GM12878 (cell line): Measurements from ENCODE around the gene UBE2J2. TPM values are rescaled to one million over a fixed set of nuclear protein-coding genes. Genes with fewer than 3 reads are reported as not detected.

Experiments
- ATAC-seq: fragments of 200-7000 bp; cut with Tn5 transposase; 3 replicates; pipeline ENCODE4 v1.9.1; 2020; ENCODE audit warnings: mild to moderate bottlenecking, moderate library complexity
- BruUV-seq: library from RNA; stranded (reverse); fragments of 400-500 nt; replicated peaks from 2 replicates; lab custom pipeline; 2021; lab: Mats Ljungman, UMichigan
- CTCF ChIA-PET: fragments of 300-600 bp; sonication (Branson Sonifier 250); formaldehyde crosslinking; extraction: SDS; loops from one replicate; lab custom pipeline; 2021; ENCODE audit warnings: inconsistent platforms; lab: Yijun Ruan, JAX
- POLR2A ChIA-PET: fragments of 350-600 bp; formaldehyde crosslinking; extraction: SDS; loops from one replicate; lab custom pipeline; 2021; ENCODE audit warnings: inconsistent platforms; lab: Charles Lee
- RAD21 ChIA-PET: fragments of 300-600 bp; sonication (Branson Sonifier 250); formaldehyde crosslinking; loops from one replicate; lab custom pipeline; 2023; ENCODE audit warnings: antibody characterized with exemption; ENCODE audit not compliant: unreplicated experiment; lab: Charles Lee
- SMC1A ChIA-PET: fragments of 300-600 bp; sonication (Branson Sonifier 250); formaldehyde crosslinking; loops from one replicate; lab custom pipeline; 2023; ENCODE audit not compliant: unreplicated experiment, uncharacterized antibody; lab: Charles Lee
- DNase-seq: peaks from one replicate; pipeline ENCODE4 v3.0.0-alpha.2; 2011; ENCODE audit warnings: low read depth, low spot score
- FAIRE-seq: peaks from 3 replicates; lab custom pipeline; 2011; peaks lifted over from hg19 to GRCh38; lab: Jason Lieb, UNC
- H2AFZ ChIP-seq: 2 replicates; pipeline ENCODE4 v1.6.0; 2011; ENCODE audit warnings: low read depth, low read length, control low read depth; ENCODE audit not compliant: control insufficient read depth
- H3K27ac ChIP-seq: 2 replicates; pipeline ENCODE4 v1.5.1; 2011; ENCODE audit warnings: control low read depth; ENCODE audit not compliant: control insufficient read depth, insufficient read depth
- H3K27me3 ChIP-seq, 2 experiments: replicated peaks in 1 of 2; 2 replicates each; pipeline versions ENCODE4 v1.6.0 to v1.6.1; 2011; ENCODE audit warnings: low read length in 1 of 2; ENCODE audit not compliant: control insufficient read depth in 2 of 2, insufficient read depth in 2 of 2
- H3K36me3 ChIP-seq, 2 experiments: 2 replicates each; pipeline ENCODE4 v1.5.1; 2011; ENCODE audit warnings: low read length in 1 of 2; ENCODE audit not compliant: control insufficient read depth in 2 of 2, insufficient read depth in 2 of 2
- H3K4me1 ChIP-seq: 2 replicates; pipeline ENCODE4 v1.6.1; 2011; ENCODE audit warnings: mild to moderate bottlenecking, low read length, moderate library complexity, mixed read lengths; ENCODE audit not compliant: control insufficient read depth, insufficient read depth
- H3K4me2 ChIP-seq: 2 replicates; pipeline ENCODE4 v1.6.0; 2011; ENCODE audit warnings: control low read depth; ENCODE audit not compliant: control insufficient read depth, insufficient read depth
- H3K4me3 ChIP-seq: fragments of 200-600 bp; sonication (generic); 2 replicates; pipeline ENCODE4 v1.5.1; 2016
- H3K79me2 ChIP-seq: 2 replicates; pipeline ENCODE4 v1.6.0; 2011; ENCODE audit warnings: low read length; ENCODE audit not compliant: control insufficient read depth, insufficient read depth
- H3K9ac ChIP-seq: 2 replicates; pipeline ENCODE4 v1.8.0; 2011; ENCODE audit warnings: low read length, control low read depth, mixed read lengths; ENCODE audit not compliant: control insufficient read depth, insufficient read depth
- H3K9me3 ChIP-seq: replicated peaks from 3 replicates; pipeline ENCODE4 v1.5.1; 2011; ENCODE audit warnings: mild to moderate bottlenecking, low read length; ENCODE audit not compliant: control insufficient read depth, insufficient read depth
- H4K20me1 ChIP-seq: 2 replicates; pipeline ENCODE4 v1.6.0; 2011; ENCODE audit not compliant: control insufficient read depth, insufficient read depth
- HCFC1 ChIP-seq: fragments of 150-350 bp; IDR thresholded peaks from 2 replicates; pipeline ENCODE4 v1.6.1; 2014; ENCODE audit warnings: low read length
- KDM1A ChIP-seq: fragments of 200-600 bp; sonication (generic); IDR thresholded peaks from 2 replicates; pipeline ENCODE4 v1.6.1; 2016; ENCODE audit warnings: borderline replicate concordance
- SMARCA5 ChIP-seq: fragments of 450-650 bp; IDR thresholded peaks from 2 replicates; pipeline ENCODE4 v1.6.1; 2017; ENCODE audit warnings: mild to moderate bottlenecking
- SMC3 ChIP-seq: IDR thresholded peaks from 2 replicates; pipeline ENCODE4 v1.6.1; 2011; ENCODE audit warnings: low read length, improper control_type of control experiment, borderline replicate concordance
- ZSCAN29 ChIP-seq: fragments of 450-650 bp; IDR thresholded peaks from 2 replicates; pipeline ENCODE4 v1.6.1; 2017; ENCODE audit warnings: mild to moderate bottlenecking, moderate library complexity
- WGBS: methylation state at CpG from one replicate; pipeline ENCODE4 v1.1.6; 2016; ENCODE audit warnings: low lambda C conversion rate; ENCODE audit not compliant: insufficient replicate concordance, insufficient coverage; ENCODE audit errors: missing lambda C conversion rate; 5-methylcytosine and 5-hydroxymethylcytosine counted together
- in situ Hi-C: fragments of 300-500 bp; cut with MboI; formaldehyde crosslinking; loops from 9 replicates; pipeline ENCODE4 v1.14.3; 2018; ENCODE audit warnings: mixed read lengths
- intact Hi-C: fragments of 100-400 bp; cut with micrococcal nuclease; formaldehyde crosslinking; loops from one replicate; pipeline ENCODE4 v1.14.2; 2022; ENCODE audit not compliant: unreplicated experiment
- polyA plus RNA-seq, 11 experiments: library from polyadenylated mRNA; depleted of rRNA in 4 of 11; unstranded in 6 of 11; stranded (reverse) in 5 of 11; fragments of >200 nt; fragmentation: Nextera tagmentation in 4 of 11; fragmentation: Illumina TruSeq in 1 of 11; extraction: Ambion mirVana in 4 of 11; extraction: Trizol in 1 of 11; gene quantifications; 1 replicate in 1 of 11; 2 replicates in 10 of 11; pipeline versions ENCODE4 v1.2.1 to v1.2.3, GENCODE V29; 2011 to 2016; ENCODE audit warnings: inconsistent platforms in 2 of 11, missing spikeins in 2 of 11, low read depth in 1 of 11
- total RNA-seq, 4 experiments: library from RNA; depleted of rRNA in 3 of 4; stranded (reverse); fragments of >200 nt in 3 of 4; fragmentation: Illumina TruSeq in 1 of 4; extraction: Trizol in 1 of 4; gene quantifications; 2 replicates each; pipeline versions ENCODE4 v1.2.1 to v1.2.3, GENCODE V29; 2013 to 2021
- TF ChIP-seq, protein P1 (sequence below): IDR thresholded peaks from 2 replicates; pipeline ENCODE4 v1.6.1; 2012; ENCODE audit warnings: mild to moderate bottlenecking, low read depth, low read length
- TF ChIP-seq, protein P2 (sequence below), 3 experiments: IDR thresholded peaks in 2 of 3; conservative IDR thresholded peaks in 1 of 3; 2 replicates each; pipeline ENCODE4 v1.5.1; 2011; ENCODE audit warnings: low read depth in 3 of 3, low read length in 3 of 3, mild to moderate bottlenecking in 3 of 3, control low read depth in 2 of 3, moderate library complexity in 2 of 3, inconsistent platforms in 1 of 3, mixed read lengths in 1 of 3; ENCODE audit not compliant: control insufficient read depth in 2 of 3, insufficient read depth in 1 of 3; ENCODE audit errors: extremely low read depth in 1 of 3

UBE2J2 gene
- total and polyA plus RNA-seq, 10 of the 15 experiments (the other 5 are each of a cell fraction or from before 2014, with no cell fraction given): 0.72 to 70.5 (median 49.2) TPM

DNA sequence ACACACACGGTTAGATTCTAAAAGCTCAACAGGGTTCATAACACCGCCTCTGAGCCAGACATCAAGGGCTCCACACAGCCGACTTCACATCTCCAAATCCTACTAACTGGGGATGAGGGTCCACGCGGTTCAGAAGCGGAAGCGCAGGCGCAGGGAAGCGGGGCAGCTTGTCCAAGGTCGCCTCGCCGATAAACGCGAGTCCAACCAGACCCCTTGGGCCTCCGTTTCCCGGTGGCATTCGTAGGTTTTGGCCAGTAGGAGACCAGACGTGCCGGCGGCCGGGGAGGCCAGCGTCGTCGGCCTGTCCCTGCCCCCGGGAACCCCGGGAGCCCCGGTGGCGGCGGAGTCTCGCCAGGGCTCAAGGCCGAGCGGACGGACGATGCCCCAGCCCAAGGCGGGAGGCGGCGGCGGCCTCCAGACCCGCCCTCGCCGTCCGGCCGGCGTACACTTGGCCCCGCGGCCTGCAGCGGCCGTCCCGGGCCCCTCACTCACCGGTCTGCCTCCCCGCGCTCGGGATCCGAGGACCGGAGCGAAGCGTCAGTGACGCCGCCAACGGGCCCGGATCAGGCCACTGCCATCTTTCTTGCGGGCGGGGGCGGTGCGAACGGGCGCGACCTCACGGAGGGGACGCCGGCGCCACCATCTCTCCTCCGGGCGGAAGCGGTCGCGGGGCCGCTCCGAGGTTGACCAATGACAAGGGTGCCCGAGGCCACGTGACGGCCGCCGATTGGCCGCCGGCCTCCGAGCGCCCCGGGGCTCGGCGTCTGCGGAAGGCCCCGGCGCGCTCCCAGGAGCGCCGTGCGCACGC lies 42.0 kb downstream of the UBE2J2 start, which contains the start of gene SDF4 (continued):
- TF ChIP-seq, protein P1, sequence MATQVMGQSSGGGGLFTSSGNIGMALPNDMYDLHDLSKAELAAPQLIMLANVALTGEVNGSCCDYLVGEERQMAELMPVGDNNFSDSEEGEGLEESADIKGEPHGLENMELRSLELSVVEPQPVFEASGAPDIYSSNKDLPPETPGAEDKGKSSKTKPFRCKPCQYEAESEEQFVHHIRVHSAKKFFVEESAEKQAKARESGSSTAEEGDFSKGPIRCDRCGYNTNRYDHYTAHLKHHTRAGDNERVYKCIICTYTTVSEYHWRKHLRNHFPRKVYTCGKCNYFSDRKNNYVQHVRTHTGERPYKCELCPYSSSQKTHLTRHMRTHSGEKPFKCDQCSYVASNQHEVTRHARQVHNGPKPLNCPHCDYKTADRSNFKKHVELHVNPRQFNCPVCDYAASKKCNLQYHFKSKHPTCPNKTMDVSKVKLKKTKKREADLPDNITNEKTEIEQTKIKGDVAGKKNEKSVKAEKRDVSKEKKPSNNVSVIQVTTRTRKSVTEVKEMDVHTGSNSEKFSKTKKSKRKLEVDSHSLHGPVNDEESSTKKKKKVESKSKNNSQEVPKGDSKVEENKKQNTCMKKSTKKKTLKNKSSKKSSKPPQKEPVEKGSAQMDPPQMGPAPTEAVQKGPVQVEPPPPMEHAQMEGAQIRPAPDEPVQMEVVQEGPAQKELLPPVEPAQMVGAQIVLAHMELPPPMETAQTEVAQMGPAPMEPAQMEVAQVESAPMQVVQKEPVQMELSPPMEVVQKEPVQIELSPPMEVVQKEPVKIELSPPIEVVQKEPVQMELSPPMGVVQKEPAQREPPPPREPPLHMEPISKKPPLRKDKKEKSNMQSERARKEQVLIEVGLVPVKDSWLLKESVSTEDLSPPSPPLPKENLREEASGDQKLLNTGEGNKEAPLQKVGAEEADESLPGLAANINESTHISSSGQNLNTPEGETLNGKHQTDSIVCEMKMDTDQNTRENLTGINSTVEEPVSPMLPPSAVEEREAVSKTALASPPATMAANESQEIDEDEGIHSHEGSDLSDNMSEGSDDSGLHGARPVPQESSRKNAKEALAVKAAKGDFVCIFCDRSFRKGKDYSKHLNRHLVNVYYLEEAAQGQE: no peak
- TF ChIP-seq KDM1A (no peak), HCFC1 (peak; percentile 86), SMARCA5 (peak; percentile 73), ZSCAN29 (peak; percentile 39; the same call in 1 of the 2 replicates)

DNA sequence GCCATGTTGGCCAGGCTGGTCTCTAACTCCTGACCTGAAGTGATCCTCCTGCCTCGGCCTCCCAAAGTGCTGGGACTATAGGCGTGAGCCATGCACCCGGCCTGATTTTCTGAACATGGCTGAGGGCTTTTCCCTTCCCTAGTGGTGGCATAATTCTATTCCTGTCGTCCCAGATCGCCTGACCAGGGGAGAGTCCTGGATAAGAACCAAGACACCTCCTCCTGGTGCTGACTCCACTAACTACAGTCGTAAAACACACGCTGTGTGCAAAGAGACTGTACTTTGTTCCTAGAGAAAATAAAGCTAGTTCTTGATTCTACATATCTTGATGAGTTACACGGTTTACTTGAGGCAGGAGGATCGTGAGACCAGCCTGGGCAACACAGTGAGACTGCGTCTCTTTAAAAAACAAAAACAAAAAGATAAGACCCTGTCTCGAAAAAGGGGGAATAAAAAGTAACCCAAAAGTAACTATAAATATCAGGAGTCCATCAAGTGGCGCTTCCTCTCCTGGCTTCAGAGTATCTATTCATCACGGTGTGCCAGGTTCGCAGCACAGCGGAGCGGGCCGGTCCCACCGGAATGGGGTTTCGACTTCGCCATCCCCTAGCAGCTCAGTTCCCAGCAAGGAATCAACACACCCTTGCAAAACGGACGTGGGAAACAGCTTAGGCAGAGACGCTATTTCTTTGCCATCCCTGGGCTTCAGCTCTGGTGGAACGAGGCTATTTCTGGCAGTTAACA lies 42.8 kb downstream of the UBE2J2 start:
- Histone ChIP-seq H3K9me3 (no peaks in the 10 kb centered on the region; the same call in 2 of the 3 replicates), H3K36me3 (peaks cover 4 to 22% of the 10 kb centered on the region in 2 experiments; a peak in 3 of 4 replicates), H3K4me1 (peaks cover 4% of the 10 kb centered on the region), H3K4me3 (peak overlapping the region; percentile 91), H3K79me2 (peaks cover 50% of the 10 kb centered on the region), H2AFZ (peak overlapping the region; percentile 75), H3K9ac (peak overlapping the region; percentile 97), H3K4me2 (peak overlapping the region; percentile 75), H3K27me3 (no peaks in the 10 kb centered on the region), H3K27ac (peak overlapping the region; percentile 93), H4K20me1 (no peaks in the 10 kb centered on the region)
- TF ChIP-seq SMC3 (peak; percentile 19; the same call in 1 of the 2 replicates), HCFC1 (no peak)
- TF ChIP-seq, protein P2, sequence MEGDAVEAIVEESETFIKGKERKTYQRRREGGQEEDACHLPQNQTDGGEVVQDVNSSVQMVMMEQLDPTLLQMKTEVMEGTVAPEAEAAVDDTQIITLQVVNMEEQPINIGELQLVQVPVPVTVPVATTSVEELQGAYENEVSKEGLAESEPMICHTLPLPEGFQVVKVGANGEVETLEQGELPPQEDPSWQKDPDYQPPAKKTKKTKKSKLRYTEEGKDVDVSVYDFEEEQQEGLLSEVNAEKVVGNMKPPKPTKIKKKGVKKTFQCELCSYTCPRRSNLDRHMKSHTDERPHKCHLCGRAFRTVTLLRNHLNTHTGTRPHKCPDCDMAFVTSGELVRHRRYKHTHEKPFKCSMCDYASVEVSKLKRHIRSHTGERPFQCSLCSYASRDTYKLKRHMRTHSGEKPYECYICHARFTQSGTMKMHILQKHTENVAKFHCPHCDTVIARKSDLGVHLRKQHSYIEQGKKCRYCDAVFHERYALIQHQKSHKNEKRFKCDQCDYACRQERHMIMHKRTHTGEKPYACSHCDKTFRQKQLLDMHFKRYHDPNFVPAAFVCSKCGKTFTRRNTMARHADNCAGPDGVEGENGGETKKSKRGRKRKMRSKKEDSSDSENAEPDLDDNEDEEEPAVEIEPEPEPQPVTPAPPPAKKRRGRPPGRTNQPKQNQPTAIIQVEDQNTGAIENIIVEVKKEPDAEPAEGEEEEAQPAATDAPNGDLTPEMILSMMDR (IDR thresholded peaks at IDR 0.05 in 2 of 3, conservative IDR thresholded peaks at IDR 0.05 in 1 of 3; ENCODE audit: control insufficient read depth in 2 of 3, extremely low read depth in 1 of 3, insufficient read depth in 1 of 3, low read depth in 3 of 3, low read length in 3 of 3): peak in 2 of 3 experiments; percentile 17 to 18; a peak in 2 of 6 replicates
- SMC1A ChIA-PET: interaction anchor here (0.6 to 1.3 kb wide), 7 partner anchors 20 to 274 kb away, joined by 3 to 10 read pairs (median 3); no protein-coding TSS in a partner anchor
- RAD21 ChIA-PET: interaction anchor here (0.6 to 1.5 kb wide), 9 partner anchors 18 to 212 kb away, joined by 3 to 8 read pairs (median 5); no protein-coding TSS in a partner anchor
- TSS peak; percentile 87 for BruUV-seq
- ATAC-seq (peak; percentile 15), FAIRE-seq (peak; percentile 72), DNase-seq (no peak)
- WGBS: 16% methylated on average over 24 of the region's 24 CpGs
- intact Hi-C loops (loop anchor here (5.0 kb wide), 1 partner anchor 109 kb away; no protein-coding TSS in a partner anchor), in situ Hi-C loops (no loop called here)
- CTCF ChIA-PET: interaction anchor here (0.6 to 1.8 kb wide), 5 partner anchors 10 to 145 kb away, joined by 4 to 21 read pairs (median 8); no protein-coding TSS in a partner anchor
- POLR2A ChIA-PET: interaction anchor here (0.6 to 1.9 kb wide), 5 partner anchors 16 to 76 kb away, joined by 3 to 8 read pairs (median 3); no protein-coding TSS in a partner anchor
